Astrocyte (in vitro differentiated cells and primary cell): ENCODE results near the gene DDX39A. TPM values are rescaled to one million over a fixed set of nuclear protein-coding genes. Genes with fewer than 3 reads are reported as not detected.
"Not testable (repeated sequence)": the region's sequence is repeated elsewhere in the genome, so short reads cannot be mapped to it uniquely, and the experiment has no call there.

ENCODE experiments used
- DNase-seq: peaks from one replicate; pipeline ENCODE4 v3.0.0-alpha.2; 2010; ENCODE audit warnings: low read depth
- FAIRE-seq: peaks from 2 replicates; lab custom pipeline; 2011; peaks lifted over from hg19 to GRCh38; lab: Jason Lieb, UNC
- H2AFZ ChIP-seq: 2 replicates; pipeline ENCODE4 v1.6.0; 2012; ENCODE audit warnings: low read depth, low read length, inconsistent platforms
- H3K27ac ChIP-seq: 2 replicates; pipeline ENCODE4 v1.5.1; 2011; ENCODE audit warnings: low read depth, low read length, inconsistent platforms
- H3K27me3 ChIP-seq: 2 replicates; pipeline ENCODE4 v1.6.0; 2011; ENCODE audit warnings: low read length, inconsistent platforms; ENCODE audit not compliant: insufficient read depth
- H3K36me3 ChIP-seq: 2 replicates; pipeline ENCODE4 v1.5.1; 2011; ENCODE audit warnings: low read length, inconsistent platforms; ENCODE audit not compliant: insufficient read depth
- H3K4me1 ChIP-seq: 2 replicates; pipeline ENCODE4 v1.5.1; 2011; ENCODE audit warnings: low read length, inconsistent platforms; ENCODE audit not compliant: insufficient read depth
- H3K4me2 ChIP-seq: 2 replicates; pipeline ENCODE4 v1.6.0; 2012; ENCODE audit warnings: low read length, inconsistent platforms
- H3K4me3 ChIP-seq: 2 replicates; pipeline ENCODE4 v1.5.1; 2011; ENCODE audit warnings: low read depth, mild to moderate bottlenecking, low read length, inconsistent platforms; ENCODE audit not compliant: insufficient read depth
- H3K79me2 ChIP-seq: 2 replicates; pipeline ENCODE4 v1.6.0; 2012; ENCODE audit warnings: mild to moderate bottlenecking, low read length, inconsistent platforms; ENCODE audit not compliant: insufficient read depth
- H3K9ac ChIP-seq: 2 replicates; pipeline ENCODE4 v1.6.0; 2012; ENCODE audit warnings: mild to moderate bottlenecking, low read length, inconsistent platforms
- H3K9me3 ChIP-seq: 2 replicates; pipeline ENCODE4 v1.5.1; 2012; ENCODE audit warnings: low read depth, mild to moderate bottlenecking, low read length, inconsistent platforms; ENCODE audit not compliant: insufficient read depth
- H4K20me1 ChIP-seq: 2 replicates; pipeline ENCODE4 v1.6.0; 2012; ENCODE audit warnings: low read length, inconsistent platforms; ENCODE audit not compliant: insufficient read depth
- H3K27ac Mint-ChIP-seq: one replicate; pipeline ENCODE4 v1.8.0; 2021; ENCODE audit warnings: mild to moderate bottlenecking, mixed read lengths; ENCODE audit not compliant: unreplicated experiment
- H3K27me3 Mint-ChIP-seq: one replicate; pipeline ENCODE4 v1.8.0; 2021; ENCODE audit warnings: low read depth, mixed read lengths; ENCODE audit not compliant: unreplicated experiment
- H3K36me3 Mint-ChIP-seq: one replicate; pipeline ENCODE4 v1.8.0; 2021; ENCODE audit warnings: low read depth, mixed read lengths; ENCODE audit not compliant: unreplicated experiment
- H3K4me1 Mint-ChIP-seq: one replicate; pipeline ENCODE4 v1.8.0; 2021; ENCODE audit warnings: low read depth, mixed read lengths; ENCODE audit not compliant: unreplicated experiment
- H3K4me3 Mint-ChIP-seq: one replicate; pipeline ENCODE4 v1.8.0; 2021; ENCODE audit warnings: mild to moderate bottlenecking, moderate library complexity, mixed read lengths; ENCODE audit not compliant: unreplicated experiment
- H3K9me3 Mint-ChIP-seq: one replicate; pipeline ENCODE4 v1.8.0; 2021; ENCODE audit warnings: mild to moderate bottlenecking, mixed read lengths; ENCODE audit not compliant: unreplicated experiment
- CTCF ChIP-seq: IDR thresholded peaks from 2 replicates; pipeline ENCODE4 v1.5.1; 2011; ENCODE audit warnings: low read depth, mild to moderate bottlenecking, inconsistent platforms, low read length, moderate library complexity; ENCODE audit not compliant: insufficient read depth
- EZH2 ChIP-seq: IDR thresholded peaks from 2 replicates; pipeline ENCODE4 v1.6.1; 2012; ENCODE audit warnings: mild to moderate bottlenecking, low read length, inconsistent platforms; ENCODE audit not compliant: insufficient read depth
- total RNA-seq: library from RNA; stranded (reverse); gene quantifications from 2 replicates; pipeline ENCODE4 v1.2.1, GENCODE V29; 2021

Gene DDX39A
- total RNA-seq, 1 donor from 2014 or later = 54.9 TPM

GRCh38 chr19:14400951-14401431 is 18.1 kb downstream of the DDX39A start:
- Histone ChIP-seq H3K9me3 (no peaks in the 10 kb centered on the region), H3K36me3 (no peaks in the 10 kb centered on the region), H2AFZ (no peak overlapping the region), H3K4me3 (no peak overlapping the region), H3K79me2 (no peaks in the 10 kb centered on the region), H3K9ac (no peak overlapping the region), H3K4me2 (peak overlapping the region; percentile 61), H3K27ac (peak overlapping the region; percentile 34), H3K27me3 (no peaks in the 10 kb centered on the region), H3K4me1 (peaks cover 11% of the 10 kb centered on the region), H4K20me1 (no peaks in the 10 kb centered on the region)
- FAIRE-seq (no peak), DNase-seq (peak; percentile 61)
- H3K4me3 Mint-ChIP-seq = no peak overlapping the region
- peaks cover 3% of the 10 kb centered on the region for H3K36me3 Mint-ChIP-seq
- peaks cover 3% of the 10 kb centered on the region for H3K27me3 Mint-ChIP-seq
- no peak overlapping the region for H3K27ac Mint-ChIP-seq
- peaks cover 3% of the 10 kb centered on the region for H3K9me3 Mint-ChIP-seq
- no peak for TF ChIP-seq EZH2
- no peak for TF ChIP-seq CTCF
- no peaks in the 10 kb centered on the region for H3K4me1 Mint-ChIP-seq

- not testable (repeated sequence) for DNase-seq, H4K20me1 ChIP-seq, H3K4me1 Mint-ChIP-seq, H3K27me3 ChIP-seq, H3K4me3 Mint-ChIP-seq, H3K27me3 Mint-ChIP-seq, H3K79me2 ChIP-seq, H3K36me3 ChIP-seq, H3K27ac ChIP-seq, H3K9me3 ChIP-seq, H3K9me3 Mint-ChIP-seq, H3K4me2 ChIP-seq, H3K27ac Mint-ChIP-seq, H3K36me3 Mint-ChIP-seq, H2AFZ ChIP-seq, H3K9ac ChIP-seq, H3K4me3 ChIP-seq, FAIRE-seq
- H3K4me1 ChIP-seq = peaks cover 11% of the 10 kb centered on the region
Observed at GRCh38 chr19:14397168-14397567, 22.0 kb downstream of the DDX39A start.

GRCh38 chr19:14396730-14397129 is 22.4 kb downstream of the DDX39A start:
- not testable (repeated sequence) for H2AFZ ChIP-seq, H3K4me3 Mint-ChIP-seq, H3K36me3 Mint-ChIP-seq, H3K27me3 Mint-ChIP-seq, H3K9me3 Mint-ChIP-seq, H3K4me3 ChIP-seq, DNase-seq, H3K9ac ChIP-seq, H3K36me3 ChIP-seq, H3K4me2 ChIP-seq, H3K27me3 ChIP-seq, H3K9me3 ChIP-seq, H3K79me2 ChIP-seq, H3K4me1 Mint-ChIP-seq, H3K27ac ChIP-seq, H3K27ac Mint-ChIP-seq, FAIRE-seq, H4K20me1 ChIP-seq
- peaks cover 11% of the 10 kb centered on the region for H3K4me1 ChIP-seq
